H1 (cell line): Measurements from ENCODE around the gene MAGI2. TPM values are rescaled to one million over a fixed set of nuclear protein-coding genes. Genes with fewer than 3 reads are reported as not detected.

Experiments used
- CHD7 ChIP-seq: fragments of 300-600 bp; sonication (generic); IDR thresholded peaks from 2 replicates; pipeline ENCODE4 v1.7.1; 2012; ENCODE audit warnings: low read length, moderate library complexity, mild to moderate bottlenecking, inconsistent platforms; ENCODE audit not compliant: insufficient replicate concordance
- JUN ChIP-seq: IDR thresholded peaks from 2 replicates; pipeline ENCODE4 v1.6.1; 2011; ENCODE audit warnings: low read depth, mild to moderate bottlenecking, improper control_type of control experiment, low read length
- MAFK ChIP-seq: IDR thresholded peaks from 2 replicates; pipeline ENCODE4 v1.6.1; 2012; ENCODE audit warnings: low read depth, mild to moderate bottlenecking, improper control_type of control experiment, low read length
- SIRT6 ChIP-seq: IDR thresholded peaks from one replicate; pipeline ENCODE4 v1.7.1; 2012; ENCODE audit warnings: low read length, inconsistent platforms
- SRF ChIP-seq: IDR thresholded peaks from 2 replicates; pipeline ENCODE4 v1.6.1; 2011; ENCODE audit warnings: mild to moderate bottlenecking, low read depth, low read length, moderate library complexity
- polyA plus RNA-seq, 7 experiments: library from polyadenylated mRNA; depleted of rRNA in 3 of 7; stranded (reverse) in 5 of 7; unstranded in 2 of 7; fragments of >200 nt in 5 of 7; fragments of 200-250 nt in 2 of 7; gene quantifications; 1 replicate in 5 of 7; 2 replicates in 1 of 7; 4 replicates in 1 of 7; pipeline versions ENCODE4 v1.2.1 to v1.2.3, GENCODE V29; 2011 to 2013; ENCODE audit warnings: missing spikeins in 2 of 7, mixed read lengths in 2 of 7
- total RNA-seq: library from RNA; stranded (reverse); fragmentation: NEBNext Ultra II Directional; extraction: Animal tissue kit (Norgen Biotek cat#: 25700); gene quantifications from 2 replicates; pipeline ENCODE4 v1.2.1, GENCODE V29; 2021

The MAGI2 gene
- total and polyA plus RNA-seq, 2 of the 8 experiments (the other 6 are each of a cell fraction or from before 2014, with no cell fraction given) = 6.0 to 27.3 TPM

GRCh38 chr7:78803501-78804127, 649.9 kb downstream of the MAGI2 start (continued):
- TF ChIP-seq CHD7 (no peak), SIRT6 (no peak), JUN (no peak), SRF (no peak), MAFK (no peak)
- TF ChIP-seq, all 59 proteins: peak for 0
